ENCODE measurements around the gene SYNDIG1. TPM values are rescaled to one million over a fixed set of nuclear protein-coding genes. Genes with fewer than 3 reads are reported as not detected.

The SYNDIG1 gene
- total and polyA plus RNA-seq, 9 of the 15 experiments (the other 6 are each of a cell fraction or from before 2014, with no cell fraction given), result not detected

- no peaks in the 10 kb centered on the region for H3K9me1 ChIP-seq (ENCODE audit: control insufficient read depth, insufficient read depth, low read length)
- no peaks in the 10 kb centered on the region for H3K9me3 ChIP-seq (replicated peaks; ENCODE audit: control insufficient read depth, insufficient read depth, low read depth, low read length)
- H3K36me3 ChIP-seq (ENCODE audit: control insufficient read depth, insufficient read depth, low read length), result no peaks in the 10 kb centered on the region
- no peak overlapping the region for H2AFZ ChIP-seq (ENCODE audit: low read depth, low read length)
- no peaks in the 10 kb centered on the region for H3K4me1 ChIP-seq (replicated peaks in 1 of 2; ENCODE audit: control insufficient read depth in 2 of 2, insufficient read depth in 2 of 2, low read length in 2 of 2)
- H3K79me2 ChIP-seq (ENCODE audit: control insufficient read depth, insufficient read depth, low read length), result no peaks in the 10 kb centered on the region
- no peak overlapping the region for H3K4me3 ChIP-seq
- FAIRE-seq (no peak), DNase-seq (ENCODE audit: extremely low read depth in 1 of 4, low spot score in 3 of 4) (no peak), ATAC-seq (no peak)
- H3K27me3 ChIP-seq (ENCODE audit: control insufficient read depth in 2 of 2, insufficient read depth in 2 of 2, low read length in 2 of 2), result peaks cover 0 to 7% of the 10 kb centered on the region in 2 experiments; a peak in 1 of 5 replicates
- in situ Hi-C loops (cut with MboI), result no loop called here
- 0% methylated on average over 6 of the region's 7 CpGs for WGBS (ENCODE audit: insufficient coverage, low coverage, missing lambda C conversion rate)
- no peaks in the 10 kb centered on the region for H4K20me1 ChIP-seq (replicated peaks; ENCODE audit: control insufficient read depth, insufficient read depth, low read length)
- intact Hi-C loops (cut with micrococcal nuclease), result no loop called here
- H3K4me2 ChIP-seq (ENCODE audit: insufficient read depth, low read length), result no peak overlapping the region
- POLR2A ChIA-PET, result no interaction called here
- CTCF ChIA-PET (ENCODE audit: low intra/inter-chr PET ratio), result no interaction called here
- no peak overlapping the region for H3K27ac ChIP-seq (ENCODE audit: extremely low read depth, low read depth, low read length)
- TF ChIP-seq MLLT1 (IDR thresholded peaks at IDR 0.05), result no peak
- no peak for TF ChIP-seq ZNF318 (IDR thresholded peaks at IDR 0.05; ENCODE audit: borderline replicate concordance in 1 of 2, low read depth in 1 of 2)
- TF ChIP-seq CXXC5 (CRISPR knock-in tag; IDR thresholded peaks at IDR 0.05), result no peak
- no peak for TF ChIP-seq ZNF436 (CRISPR knock-in tag; IDR thresholded peaks at IDR 0.05)
- TF ChIP-seq KLF1 (tag; IDR thresholded peaks at IDR 0.05), result no peak
- BruUV-seq (replicated peaks), result no TSS peak
- H3K9ac ChIP-seq (ENCODE audit: insufficient read depth in 1 of 2, low read depth in 2 of 2, low read length in 2 of 2), result no peak overlapping the region
These were observed 203.7 kb downstream of the SYNDIG1 start for GRCh38 chr20:24672886-24673677.
